AML-193 (cell line): ENCODE results near the gene OSBPL1A.

ENCODE experiments used
- DNase-seq, 2 experiments: peaks; one replicate each; lab custom pipeline; 2025; lab: John Stamatoyannopoulos, UW

The OSBPL1A gene

GRCh38 chr18:24219561-24220317 lies 177.9 kb downstream of the OSBPL1A start:
- no peak for DNase-seq

- no peak for DNase-seq
These were observed 182.7 kb downstream of the OSBPL1A start for GRCh38 chr18:24214913-24215312.

- DNase-seq: no peak
These were observed 183.5 kb downstream of the OSBPL1A start for GRCh38 chr18:24214144-24214543.

- no peak for DNase-seq
These were observed 184.7 kb downstream of the OSBPL1A start for GRCh38 chr18:24212939-24213338.

GRCh38 chr18:24209558-24209957 lies 188.1 kb downstream of the OSBPL1A start:
- DNase-seq: no peak

GRCh38 chr18:24208270-24209035 lies 189.2 kb downstream of the OSBPL1A start:
- DNase-seq: no peak

GRCh38 chr18:24204904-24205303 lies 192.7 kb downstream of the OSBPL1A start:
- DNase-seq: no peak

GRCh38 chr18:24201699-24202687 lies 195.6 kb downstream of the OSBPL1A start:
- DNase-seq: no peak

GRCh38 chr18:24200494-24201290 lies 196.9 kb downstream of the OSBPL1A start:
- no peak for DNase-seq

- no peak for DNase-seq
These were observed 198.2 kb downstream of the OSBPL1A start for GRCh38 chr18:24199372-24199962.

GRCh38 chr18:24198461-24198860 lies 199.2 kb downstream of the OSBPL1A start:
- DNase-seq: no peak

- no peak for DNase-seq
These were observed 200.2 kb downstream of the OSBPL1A start for GRCh38 chr18:24197412-24197811.

GRCh38 chr18:24196764-24197163 lies 200.9 kb downstream of the OSBPL1A start:
- no peak for DNase-seq

GRCh38 chr18:24195296-24196053 lies 202.1 kb downstream of the OSBPL1A start:
- DNase-seq: no peak

GRCh38 chr18:24190590-24190989 lies 207.0 kb downstream of the OSBPL1A start:
- no peak for DNase-seq

- no peak for DNase-seq
These were observed 207.8 kb downstream of the OSBPL1A start for GRCh38 chr18:24189664-24190346.

GRCh38 chr18:24189007-24189528 lies 208.6 kb downstream of the OSBPL1A start:
- no peak for DNase-seq

GRCh38 chr18:24188120-24188519 lies 209.5 kb downstream of the OSBPL1A start:
- no peak for DNase-seq

- DNase-seq: no peak
These were observed 209.9 kb downstream of the OSBPL1A start for GRCh38 chr18:24187689-24188088.
